SH-SY5Y (cell line): Measurements from ENCODE around the gene RNGTT.

Experiments used
- GATA2 ChIP-seq: IDR thresholded peaks from 2 replicates; pipeline ENCODE4 v1.6.1; 2011; ENCODE audit warnings: mild to moderate bottlenecking, low read depth, low read length
- GATA3 ChIP-seq: IDR thresholded peaks from 2 replicates; pipeline ENCODE4 v1.6.1; 2011; ENCODE audit warnings: low read depth, mild to moderate bottlenecking, low read length, moderate library complexity

GRCh38 chr6:88629838-88630494 is 333.5 kb downstream of the RNGTT start:
- no peak for TF ChIP-seq GATA2
- no peak for TF ChIP-seq GATA3
